ENCODE data around the gene ASIC4.
A peak's percentile ranks its signal among the peaks of the same experiment; 100 is the strongest.

The ASIC4 gene

DNA sequence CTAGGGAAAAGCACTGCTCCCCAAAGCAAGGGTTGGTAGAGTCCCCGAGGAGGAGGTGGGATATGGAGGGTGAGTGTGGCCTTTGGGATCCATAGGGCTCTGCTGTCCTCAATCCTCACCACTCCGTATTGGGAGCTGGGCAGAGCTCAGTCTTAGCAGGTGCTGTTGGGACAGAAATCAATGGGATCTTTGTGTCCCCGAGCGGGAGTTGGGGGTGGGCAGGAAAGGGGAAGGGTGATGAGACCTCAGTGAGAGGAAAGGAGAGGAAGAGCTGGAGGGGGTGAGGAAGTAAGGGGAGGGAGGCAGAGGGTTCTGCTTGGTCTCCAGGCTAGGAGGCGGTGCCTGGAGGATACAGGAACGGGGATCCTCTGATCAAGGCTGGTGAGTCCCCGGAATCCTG lies 2.6 kb downstream of the ASIC4 start:
- no peak for DNase-seq

DNA sequence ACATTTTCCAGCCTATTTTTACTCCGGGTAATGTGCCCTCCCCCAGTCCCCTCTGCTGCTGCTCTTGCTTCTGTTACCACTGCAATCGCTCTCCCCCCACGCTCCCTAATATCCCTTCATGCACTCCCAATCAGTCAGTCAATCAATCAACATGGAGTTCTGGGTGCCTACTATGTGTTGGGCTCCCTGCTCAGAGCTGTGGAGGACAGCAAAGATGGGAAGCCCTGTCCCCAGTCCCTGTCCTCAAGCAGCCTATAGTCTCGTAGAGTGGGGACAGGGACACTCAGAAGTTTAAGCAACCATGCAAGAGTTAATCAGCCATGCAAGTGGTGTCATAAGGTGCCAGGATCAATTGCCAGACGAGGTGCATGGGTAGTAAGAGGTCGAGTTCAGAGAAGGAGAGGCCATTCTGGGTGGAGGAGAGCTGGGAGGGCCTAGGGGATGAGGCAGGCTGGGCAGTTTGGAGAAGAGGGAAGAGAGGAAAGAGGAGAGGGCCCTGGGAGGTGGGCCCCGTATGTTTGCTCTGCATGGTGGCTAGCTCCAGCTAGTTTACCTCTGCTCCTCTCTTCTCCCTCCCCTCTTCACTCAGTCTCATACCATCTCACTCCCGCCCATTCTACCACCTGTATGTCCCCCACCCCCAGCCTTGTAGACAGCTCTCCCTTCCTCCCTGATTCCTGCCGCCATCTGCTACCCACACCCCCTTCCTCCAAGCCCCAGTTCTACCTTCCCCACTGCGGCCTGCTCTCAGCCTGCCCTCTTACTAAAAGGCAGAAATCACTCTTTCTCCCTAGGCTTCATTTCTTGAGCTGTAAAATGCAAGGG lies 3.9 kb downstream of the ASIC4 start:
- DNase-seq = no peak

DNA sequence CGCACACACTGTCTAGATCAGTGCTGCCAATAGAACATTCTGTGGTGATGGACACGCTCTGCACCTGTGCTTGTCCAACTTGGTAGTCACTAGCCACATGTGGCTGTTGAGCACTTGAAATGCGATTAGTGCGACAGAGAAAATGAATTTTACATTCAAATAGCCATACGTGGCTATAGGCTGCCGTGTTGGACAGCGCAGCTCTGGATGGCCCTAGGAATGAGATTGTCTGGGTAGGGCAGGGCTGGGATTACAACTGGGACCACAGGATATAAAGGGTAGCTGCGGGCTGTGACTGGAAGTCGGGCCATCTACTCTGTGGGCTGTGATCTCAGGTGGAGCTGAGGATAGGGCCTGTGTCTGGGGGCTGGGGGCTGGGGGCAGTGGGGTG lies 5.2 kb downstream of the ASIC4 start:
- DNase-seq = no peak

DNA sequence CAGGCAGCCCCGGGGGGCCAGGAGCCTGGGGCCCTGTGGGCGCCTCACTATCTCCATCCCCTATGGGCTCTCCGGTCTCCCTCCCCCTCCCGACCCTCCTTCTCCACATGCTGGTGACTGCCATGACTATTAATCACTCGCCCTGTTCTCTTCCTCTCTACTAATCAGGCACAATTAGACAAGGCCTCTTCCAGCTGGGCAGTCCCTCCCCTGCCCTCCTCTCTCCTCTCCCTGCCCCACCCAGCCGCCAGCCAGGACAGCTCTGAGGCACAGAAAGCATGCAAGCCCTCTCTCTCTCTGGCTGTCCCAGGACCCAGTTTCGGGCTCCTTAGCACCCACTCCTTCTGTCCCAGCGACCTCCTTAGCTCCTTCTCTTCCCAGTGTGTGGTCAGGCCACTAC lies 5.8 kb downstream of the ASIC4 start:
- DNase-seq = no peak

DNA sequence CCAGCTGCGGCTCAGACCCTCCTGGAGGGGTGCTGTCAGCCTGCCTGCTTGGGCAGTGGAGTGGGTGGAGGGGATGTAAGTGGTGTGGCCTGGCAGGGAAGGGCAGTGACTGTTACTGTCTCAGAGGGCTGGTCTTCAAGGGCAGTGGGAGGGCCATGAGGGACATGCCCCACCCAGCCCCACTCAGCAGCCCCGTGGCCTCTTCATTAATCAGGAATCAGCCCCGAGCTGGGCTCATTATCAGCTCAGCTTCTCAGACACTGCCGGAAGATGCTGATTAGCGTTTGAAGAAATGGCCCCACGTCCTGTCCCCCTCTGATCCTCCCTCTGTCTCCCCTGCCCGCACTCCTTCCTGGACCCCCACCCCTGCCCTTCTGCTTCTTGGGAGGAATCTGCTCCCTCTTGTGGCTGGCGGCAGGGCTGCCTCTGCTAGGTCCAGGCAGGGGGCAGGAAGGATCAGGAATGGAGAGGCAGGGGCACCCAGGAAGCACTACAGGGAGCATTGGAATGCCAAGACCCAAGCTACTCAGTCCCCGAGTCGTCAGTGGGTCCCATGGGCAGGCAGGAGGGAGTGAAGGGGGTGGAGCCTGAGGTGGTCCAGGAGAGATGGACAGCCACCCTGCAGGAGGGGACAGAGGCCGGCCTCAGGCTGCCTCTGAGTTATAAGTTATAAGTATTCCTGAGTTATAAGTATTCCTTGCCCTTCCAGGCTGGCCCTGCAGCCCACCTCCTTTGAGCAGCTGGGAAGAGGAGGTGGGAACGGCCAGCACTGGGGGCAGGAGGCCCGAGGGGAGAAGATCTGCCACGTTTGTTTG lies 7.0 kb downstream of the ASIC4 start:
- DNase-seq = peak in 1 of 6 experiments; percentile 7

DNA sequence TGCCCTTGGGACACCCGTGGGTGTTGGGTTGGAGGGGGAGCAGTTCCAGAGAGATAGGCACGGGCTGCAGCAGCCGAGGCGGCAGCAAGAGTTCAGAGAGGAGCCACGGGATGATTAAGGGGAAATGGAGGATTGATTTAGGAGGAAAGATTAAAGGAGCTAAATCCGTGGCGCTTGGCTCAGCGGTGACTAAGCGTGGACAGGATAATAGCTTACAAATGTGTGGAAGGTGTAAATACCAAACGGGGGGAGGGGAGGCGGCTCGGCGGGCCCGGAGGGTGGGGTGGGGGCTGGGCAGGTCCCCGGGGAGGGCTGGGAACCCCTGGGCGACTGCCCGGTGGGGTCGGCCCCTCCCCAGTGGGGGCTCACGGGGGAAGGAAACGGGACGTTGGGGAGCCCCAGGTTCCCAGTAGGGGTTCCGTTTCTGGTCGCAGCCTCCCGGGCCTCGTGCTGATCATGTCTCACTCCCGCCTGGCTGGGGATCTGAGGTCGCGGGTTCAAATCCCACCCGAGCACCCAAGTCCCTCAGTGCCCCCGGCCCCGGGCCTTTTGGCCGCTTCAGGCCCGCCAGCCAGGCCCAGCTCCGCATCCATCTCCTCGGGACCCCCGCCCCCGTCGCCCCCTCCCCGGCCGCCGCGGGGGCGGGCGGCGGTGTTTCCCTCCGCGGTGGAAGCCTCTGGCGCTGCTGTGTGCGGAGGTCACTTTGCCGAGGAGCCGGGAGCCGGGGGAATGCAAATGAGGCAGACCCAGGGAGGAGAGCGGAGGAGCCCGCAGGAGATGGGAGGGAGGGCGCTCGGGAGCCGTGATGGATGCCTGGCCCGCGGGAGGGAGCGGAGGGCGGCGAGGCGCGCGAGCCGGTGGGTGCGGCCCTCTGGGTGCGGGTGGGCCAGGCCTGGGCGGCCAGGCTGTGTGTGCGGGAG lies 8.1 kb downstream of the ASIC4 start:
- DNase-seq = no peak

DNA sequence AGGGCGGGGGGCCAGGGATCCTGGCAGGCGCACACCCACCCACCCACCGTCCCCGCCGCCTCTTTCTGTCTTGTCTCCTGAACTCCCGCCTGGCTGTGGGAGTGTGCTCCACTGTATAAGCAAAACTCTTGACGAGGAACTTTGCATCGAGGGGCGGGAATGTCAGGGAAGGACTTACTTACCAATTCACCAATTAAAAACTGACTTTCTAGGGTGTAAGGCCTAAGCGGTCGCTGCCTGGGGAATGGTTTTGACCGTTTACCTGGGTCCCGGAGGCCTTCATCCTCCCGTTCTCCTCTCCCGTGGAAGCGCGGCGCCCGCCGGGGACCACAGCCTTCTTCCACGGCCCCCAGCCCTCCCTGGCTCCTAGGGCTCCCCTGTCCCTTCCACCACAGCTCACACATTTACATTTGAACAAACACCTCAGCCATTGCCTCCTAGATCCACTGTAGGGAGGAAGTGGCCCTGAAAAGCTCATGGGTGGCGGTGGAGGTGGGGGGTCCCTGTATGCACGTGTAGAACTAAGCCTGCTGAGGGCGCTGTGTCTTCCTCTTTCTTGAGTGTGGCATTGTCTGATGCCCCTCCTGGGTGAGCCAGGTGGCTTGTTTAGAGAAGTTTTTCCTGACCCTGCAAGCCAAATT lies 8.9 kb downstream of the ASIC4 start:
- DNase-seq = peak in 1 of 6 experiments; percentile 5

DNA sequence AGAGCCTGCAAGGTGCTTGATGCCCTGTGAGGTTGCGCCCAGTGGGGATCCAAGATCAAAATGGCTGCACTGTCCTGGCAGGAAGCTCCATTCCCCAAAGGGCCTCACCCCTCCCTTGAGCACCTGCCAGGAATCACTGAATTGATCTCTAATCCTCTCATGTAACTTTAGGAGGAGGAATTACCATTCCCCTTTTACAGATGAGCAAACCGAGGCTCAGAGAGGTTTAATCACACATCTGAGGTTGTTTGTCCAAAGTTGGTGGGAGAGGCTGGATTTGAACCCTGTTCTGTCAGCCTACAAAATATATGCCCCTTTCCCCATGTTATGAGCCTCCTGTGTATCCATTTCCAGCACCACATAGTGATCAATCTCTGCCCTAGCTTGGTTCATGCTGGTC lies 10.5 kb downstream of the ASIC4 start:
- DNase-seq = no peak

DNA sequence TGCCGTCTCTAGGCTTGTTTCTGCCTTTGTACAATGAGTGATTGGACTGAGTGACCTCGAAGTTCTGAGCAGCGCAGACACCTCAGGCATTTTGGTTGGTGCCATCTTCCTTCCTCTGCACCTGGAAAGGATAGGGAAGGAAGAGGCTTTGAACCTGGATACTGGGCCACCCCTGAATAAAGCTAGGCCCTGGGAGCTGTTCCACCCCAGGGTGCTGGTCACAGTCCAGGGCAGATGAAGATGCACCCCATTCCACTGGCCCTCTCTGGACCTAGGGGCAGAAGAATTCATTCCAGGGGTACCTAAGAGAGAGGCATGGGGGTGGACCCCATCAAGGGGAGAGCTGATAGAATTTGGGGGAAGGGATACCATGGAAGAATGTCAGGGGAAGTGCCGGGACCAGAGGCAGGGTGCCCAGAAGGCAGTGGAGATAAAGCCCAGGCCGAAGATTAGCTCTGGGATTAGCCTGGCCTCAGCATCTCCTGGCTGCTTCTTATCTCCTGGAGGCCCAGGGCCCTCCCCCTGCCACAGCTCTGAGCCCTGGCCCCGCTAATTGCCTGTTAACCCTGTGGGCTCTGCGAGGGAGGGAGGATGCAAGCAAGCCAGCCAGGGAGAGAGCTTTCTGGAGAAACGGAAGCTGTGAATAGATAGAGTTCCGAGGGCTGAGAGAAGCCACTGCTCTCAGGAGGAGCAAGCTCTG lies 11.4 kb downstream of the ASIC4 start:
- no peak for DNase-seq

DNA sequence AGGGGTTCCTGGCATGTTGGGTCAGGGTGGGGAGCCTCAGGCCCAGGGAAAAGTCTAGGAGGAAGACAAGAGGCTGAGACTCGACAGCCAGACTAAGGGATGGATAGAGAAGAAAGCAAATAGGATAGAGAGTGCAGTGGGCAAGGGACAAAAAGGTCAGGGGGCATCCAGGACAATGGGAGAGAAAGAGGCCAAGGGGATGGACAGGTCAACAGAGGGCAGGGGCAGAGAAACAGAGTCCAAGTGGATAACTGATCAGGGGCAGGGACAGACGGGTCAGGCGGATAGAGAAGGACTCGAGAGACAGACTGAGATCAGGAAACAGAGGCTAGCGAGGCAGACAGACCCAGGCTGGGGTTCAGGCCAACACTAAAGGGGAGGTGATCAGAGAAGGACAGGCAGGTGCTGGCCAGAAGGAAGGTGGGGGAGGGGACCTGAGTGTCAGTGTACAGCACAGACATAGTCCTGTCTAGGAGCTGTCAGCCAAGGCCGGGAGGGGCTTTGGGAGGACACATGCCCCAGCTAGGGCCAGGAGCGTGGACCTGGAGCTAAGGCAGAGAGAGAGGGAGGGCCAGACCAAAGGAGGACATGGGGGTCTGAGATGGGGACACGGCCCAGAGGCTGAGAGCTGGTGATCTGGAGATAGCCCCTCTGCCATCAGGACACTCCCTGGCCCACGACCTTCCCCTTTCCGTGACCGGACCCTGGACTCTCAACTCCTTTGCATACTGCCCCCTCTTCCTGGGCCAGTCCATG lies 12.2 kb downstream of the ASIC4 start:
- DNase-seq = no peak

DNA sequence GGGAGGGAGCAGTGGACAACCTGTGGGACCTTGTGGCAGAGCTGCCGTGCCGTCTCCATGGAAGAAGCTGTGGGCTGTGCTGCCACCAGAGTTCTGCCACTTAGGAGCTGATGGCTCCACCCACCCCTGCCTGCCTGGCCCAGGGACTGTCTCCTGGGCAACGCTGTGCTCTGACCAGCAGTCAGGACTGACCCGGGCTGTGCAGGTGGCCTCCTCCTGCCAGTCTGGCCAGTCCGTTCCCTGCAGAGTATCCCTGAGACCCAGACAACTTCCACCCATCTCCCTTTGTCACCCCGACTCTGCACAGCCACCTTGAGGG lies 12.8 kb downstream of the ASIC4 start:
- no peak for DNase-seq

DNA sequence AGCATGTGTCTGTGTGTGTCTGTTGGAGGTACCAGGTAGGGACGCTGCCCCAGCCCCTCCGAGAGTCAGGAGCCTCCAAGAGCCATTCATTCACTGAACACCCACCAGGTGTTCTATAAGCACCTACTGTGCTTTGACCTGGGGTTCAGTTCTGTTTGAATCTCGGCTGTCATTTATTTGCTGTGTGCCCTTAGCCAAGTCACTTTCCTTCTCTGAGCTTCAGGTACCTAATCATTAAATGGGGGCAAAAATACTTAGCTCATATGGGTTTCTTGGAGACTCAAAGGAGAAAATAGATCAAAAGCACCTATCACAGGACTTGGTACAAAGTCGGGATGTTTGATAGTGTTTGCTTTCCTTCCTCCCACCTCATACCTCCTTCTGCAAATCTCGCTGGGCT lies 13.2 kb downstream of the ASIC4 start:
- no peak for DNase-seq

DNA sequence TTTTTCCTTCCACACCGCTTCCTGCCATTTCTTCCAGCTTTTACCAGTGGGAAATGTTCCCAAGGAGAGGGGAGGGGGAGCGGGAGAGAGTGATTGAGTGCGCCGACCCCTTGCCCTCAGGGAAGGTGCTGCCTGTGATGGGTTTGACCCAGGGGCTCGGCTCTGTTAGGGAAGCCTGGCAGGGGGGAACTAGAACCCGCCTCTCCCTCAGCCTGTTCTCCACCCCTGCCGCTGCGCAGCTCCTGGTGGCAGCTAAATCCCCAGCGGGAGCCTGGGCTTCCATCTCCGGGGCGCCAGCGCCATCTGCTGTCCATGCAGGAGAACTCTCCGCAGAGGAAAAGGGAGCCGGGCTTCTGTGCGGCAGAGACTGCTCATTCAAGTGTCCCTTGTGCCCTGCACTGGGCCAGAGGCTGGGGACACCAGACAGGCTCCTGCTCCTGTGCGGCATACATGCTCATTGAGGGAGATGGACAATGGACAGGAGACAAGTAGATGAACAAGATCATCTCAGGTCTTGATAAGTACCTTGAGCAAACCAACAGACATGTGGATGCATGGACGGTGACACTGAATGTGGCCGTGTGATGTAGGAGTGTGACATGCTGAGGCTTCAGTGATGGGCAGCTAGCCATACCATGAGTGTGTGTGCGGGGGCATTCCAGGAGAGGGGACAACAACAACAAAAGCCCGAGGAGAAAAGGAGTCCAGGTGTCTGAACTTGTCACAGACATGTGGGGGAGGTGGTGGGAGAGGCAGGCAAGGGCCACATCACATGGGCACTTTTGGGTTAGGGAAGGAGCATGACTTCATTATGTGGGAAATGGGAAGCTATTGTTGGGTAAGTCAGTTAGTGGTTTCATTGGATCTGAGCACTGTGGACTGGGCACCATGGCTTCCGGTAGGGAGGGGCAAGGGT lies 16.0 kb downstream of the ASIC4 start:
- DNase-seq = peak; percentile 55 to 86 (median 76)

DNA sequence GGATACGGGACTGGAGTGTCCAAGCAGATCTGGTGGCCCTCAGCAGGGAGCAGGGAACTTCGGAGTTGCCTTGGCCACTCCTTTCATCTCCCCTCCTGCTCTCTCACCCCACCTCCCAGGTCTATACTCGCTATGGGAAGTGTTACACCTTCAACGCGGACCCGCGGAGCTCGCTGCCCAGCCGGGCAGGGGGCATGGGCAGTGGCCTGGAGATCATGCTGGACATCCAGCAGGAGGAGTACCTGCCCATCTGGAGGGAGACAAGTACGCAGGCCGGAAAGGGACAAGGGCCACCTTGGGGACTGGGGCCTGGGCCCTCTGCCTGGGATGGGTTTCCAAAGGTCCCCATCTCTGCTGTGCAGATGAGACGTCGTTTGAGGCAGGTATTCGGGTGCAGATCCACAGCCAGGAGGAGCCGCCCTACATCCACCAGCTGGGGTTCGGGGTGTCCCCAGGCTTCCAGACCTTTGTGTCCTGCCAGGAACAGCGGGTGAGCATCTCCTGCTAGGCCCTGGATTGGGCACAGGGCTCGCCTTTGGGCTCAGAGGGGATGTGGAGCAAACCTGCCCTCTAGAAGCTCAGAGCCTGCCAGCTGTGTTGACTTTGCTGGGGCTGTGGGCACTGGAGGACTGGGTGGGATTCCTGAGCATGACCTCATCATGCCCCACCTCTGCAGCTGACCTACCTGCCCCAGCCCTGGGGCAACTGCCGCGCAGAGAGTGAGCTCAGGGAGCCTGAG lies 17.5 kb downstream of the ASIC4 start:
- DNase-seq = no peak

DNA sequence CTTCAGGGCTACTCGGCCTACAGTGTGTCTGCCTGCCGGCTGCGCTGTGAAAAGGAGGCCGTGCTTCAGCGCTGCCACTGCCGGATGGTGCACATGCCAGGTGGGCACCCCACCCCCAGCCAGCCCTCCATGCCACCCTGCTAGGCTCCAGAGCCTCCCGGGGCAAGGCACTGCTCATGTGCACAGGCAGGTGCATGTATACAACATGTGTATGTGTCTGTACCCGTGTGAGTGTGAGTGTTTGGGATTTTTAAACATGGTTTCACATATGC lies 18.0 kb downstream of the ASIC4 start:
- DNase-seq = no peak

DNA sequence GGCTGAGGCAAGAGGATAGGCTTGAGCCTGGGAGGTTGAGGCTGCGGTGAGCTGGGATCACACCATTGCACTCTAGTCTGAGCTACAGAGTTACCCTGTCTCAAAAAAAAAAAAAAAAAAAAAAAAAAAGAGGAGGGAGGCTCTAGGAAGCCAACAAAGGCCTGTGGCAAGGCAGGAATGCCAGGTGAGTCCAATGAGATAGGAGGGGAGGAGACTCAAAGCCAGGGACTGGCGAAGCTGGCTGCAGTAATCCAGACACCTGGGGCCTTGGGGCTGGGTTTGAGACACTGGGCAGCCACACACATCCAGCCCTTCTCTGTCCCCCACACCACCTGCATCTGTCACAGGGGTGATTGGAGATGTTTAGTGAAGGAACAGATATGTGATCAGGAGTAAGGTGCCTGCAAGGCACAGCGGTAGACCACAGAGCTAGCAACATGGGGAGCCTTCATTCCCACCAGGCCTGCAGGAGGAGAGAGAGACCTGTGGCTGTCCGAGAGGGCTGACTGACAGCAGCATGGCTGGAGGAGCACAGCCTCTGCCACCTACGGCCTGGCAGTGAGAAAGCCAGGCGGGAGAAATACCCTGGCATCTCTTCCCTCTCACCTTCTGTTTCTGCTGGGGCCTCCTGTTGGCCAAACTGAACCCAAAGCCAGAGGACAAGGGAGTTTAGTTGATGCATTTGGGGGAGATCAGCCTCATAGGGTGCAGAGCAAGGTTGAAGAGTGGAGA lies 19.8 kb downstream of the ASIC4 start:
- no peak for DNase-seq

DNA sequence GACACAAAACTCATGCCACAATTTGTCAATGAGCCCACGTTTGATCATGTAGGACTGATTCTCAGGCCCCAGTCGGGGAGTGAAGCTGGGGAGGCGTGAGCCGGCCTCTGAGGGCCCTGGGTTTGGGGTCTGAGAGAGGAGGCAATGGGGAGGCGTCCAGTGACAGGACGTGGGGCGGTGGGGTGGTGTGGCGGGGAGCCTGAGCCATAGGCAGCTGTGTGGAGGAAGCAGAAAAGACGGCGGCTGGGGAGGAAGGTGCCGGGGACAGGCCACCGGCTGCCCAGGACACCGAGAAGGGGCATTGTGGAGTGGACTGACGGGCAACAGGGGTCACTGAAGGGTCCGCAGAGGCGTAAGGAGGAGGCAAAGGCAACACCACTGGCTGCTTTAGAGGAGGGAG lies 22.1 kb downstream of the ASIC4 start:
- no peak for DNase-seq

DNA sequence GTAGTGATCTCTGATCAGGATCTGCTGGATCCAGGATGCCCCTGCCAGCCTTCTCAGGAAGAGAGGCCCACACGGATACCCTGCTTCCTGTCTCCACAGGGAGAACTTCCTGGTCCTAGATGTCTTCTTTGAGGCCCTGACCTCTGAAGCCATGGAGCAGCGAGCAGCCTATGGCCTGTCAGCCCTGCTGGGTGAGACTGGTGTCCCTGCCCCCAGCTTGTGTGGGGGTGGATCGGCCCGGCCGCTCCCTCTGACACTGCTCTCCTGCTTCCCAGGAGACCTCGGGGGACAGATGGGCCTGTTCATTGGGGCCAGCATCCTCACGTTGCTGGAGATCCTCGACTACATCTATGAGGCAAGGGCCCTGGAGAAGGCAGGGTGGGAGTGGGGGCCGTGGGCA lies 22.7 kb downstream of the ASIC4 start:
- no peak for DNase-seq

All from stimulated activated naive CD4-positive, alpha-beta T cell (primary cell).